GM18951 (cell line): ENCODE measurements around the gene ENG.
A peak's percentile ranks its signal among the peaks of the same experiment; 100 is the strongest.

Source experiments
- POLR2A ChIP-seq: IDR thresholded peaks from 4 replicates; pipeline ENCODE4 v1.6.1; 2011; ENCODE audit warnings: mild to moderate bottlenecking; ENCODE audit not compliant: insufficient read length, insufficient read depth; ENCODE audit errors: extremely low read depth
- in situ Hi-C: fragments of 300-500 bp; cut with MboI; formaldehyde crosslinking; loops from one replicate; pipeline ENCODE4 v1.12.0; 2022; ENCODE audit warnings: low sequenced_read_pairs, mixed read lengths, inconsistent platforms; ENCODE audit not compliant: unreplicated experiment

ENG gene

GRCh38 chr9:127854184-127854806 is at the start of gene ENG:
Gene ENG (minus strand): TSS chr9:127854658. CDS start chr9:127854355, 303 bp downstream.
- peak; percentile 44 for TF ChIP-seq POLR2A
- in situ Hi-C loops, result no loop called here

- in situ Hi-C loops, result no loop called here
- peak; percentile 35 for TF ChIP-seq POLR2A
Observed at GRCh38 chr9:127903557-127904475, 49.4 kb upstream of the ENG start.

GRCh38 chr9:127899128-127899943 is 44.9 kb upstream of the ENG start, which contains the start of gene ST6GALNAC6:
Gene ST6GALNAC6 (minus strand): TSS chr9:127899603. CDS start chr9:127897981, 1,622 bp downstream.
- TF ChIP-seq POLR2A, result peak; percentile 64

GRCh38 chr9:127898433-127899127 is 44.1 kb upstream of the ENG start:
- TF ChIP-seq POLR2A, result no peak
- in situ Hi-C loops, result no loop called here

More at GRCh38 chr9:127899128-127899943, 44.9 kb upstream of the ENG start, which contains the start of gene ST6GALNAC6:
- in situ Hi-C loops, result no loop called here

- in situ Hi-C loops, result no loop called here
- TF ChIP-seq POLR2A, result no peak
Observed at GRCh38 chr9:127897193-127897692, 42.8 kb upstream of the ENG start.

- in situ Hi-C loops, result no loop called here
- no peak for TF ChIP-seq POLR2A
Observed at GRCh38 chr9:127896395-127897192, 42.1 kb upstream of the ENG start.

- in situ Hi-C loops, result no loop called here
- TF ChIP-seq POLR2A, result no peak
Observed at GRCh38 chr9:127895811-127896210, 41.4 kb upstream of the ENG start.

GRCh38 chr9:127893392-127893791 is 38.9 kb upstream of the ENG start:
- TF ChIP-seq POLR2A, result no peak
- in situ Hi-C loops, result no loop called here

- no peak for TF ChIP-seq POLR2A
- in situ Hi-C loops, result no loop called here
Observed at GRCh38 chr9:127892831-127893230, 38.4 kb upstream of the ENG start.

GRCh38 chr9:127890053-127890452 is 35.6 kb upstream of the ENG start:
- in situ Hi-C loops, result no loop called here
- no peak for TF ChIP-seq POLR2A

- in situ Hi-C loops, result no loop called here
- no peak for TF ChIP-seq POLR2A
Observed at GRCh38 chr9:127887792-127888191, 33.3 kb upstream of the ENG start.
